ENCODE results near the gene GLRB.

DNA sequence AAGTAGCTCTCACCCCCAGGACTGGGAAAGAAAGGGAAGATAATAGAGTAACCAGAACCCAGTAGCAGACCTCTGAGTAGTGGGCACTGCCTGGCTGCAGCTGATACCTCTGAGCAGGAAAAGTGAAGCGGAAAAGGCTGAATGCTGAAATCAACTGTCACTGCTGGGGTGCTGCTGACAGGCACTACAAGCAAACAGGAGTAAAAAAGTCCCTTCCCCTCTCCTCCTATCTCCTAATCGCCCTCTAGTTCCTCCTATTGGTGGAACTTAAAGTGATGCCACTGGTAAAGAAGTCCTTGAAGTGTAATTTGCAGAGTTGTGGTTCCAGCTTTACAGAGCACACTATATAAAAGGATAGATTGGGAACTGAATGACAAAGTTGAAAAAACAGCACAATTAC lies 32.8 kb upstream of the GLRB start:
- TF ChIP-seq CTCF (IDR thresholded peaks at IDR 0.05) = no peak
- TF ChIP-seq POLR2A (IDR thresholded peaks at IDR 0.05) = no peak

Measured in Peyer's patch (tissue), 4 donors.